OCI-LY7 (cell line): ENCODE results near the gene MT3. TPM values are rescaled to one million over a fixed set of nuclear protein-coding genes. Genes with fewer than 3 reads are reported as not detected.

ENCODE experiments used
- BruUV-seq: library from RNA; stranded (reverse); fragments of 400-500 nt; replicated peaks from 2 replicates; lab custom pipeline; 2021; lab: Mats Ljungman, UMichigan
- CTCF ChIA-PET: fragments of 300-600 bp; sonication (Branson Sonifier 250); formaldehyde crosslinking; loops from one replicate; lab custom pipeline; 2022; ENCODE audit warnings: antibody characterized with exemption; ENCODE audit not compliant: unreplicated experiment; lab: Charles Lee
- POLR2A ChIA-PET: fragments of 300-600 bp; sonication (Branson Sonifier 250); formaldehyde crosslinking; loops from one replicate; lab custom pipeline; 2022; ENCODE audit warnings: antibody characterized with exemption; lab: Charles Lee
- DNase-seq: peaks from one replicate; pipeline ENCODE4 v3.0.0-alpha.2; 2015; ENCODE audit warnings: low spot score
- H2AFZ ChIP-seq: fragments of 200-600 bp; sonication (generic), shearing (Covaris generic); 2 replicates; pipeline ENCODE4 v1.6.1; 2014; ENCODE audit warnings: mild to moderate bottlenecking, antibody characterized with exemption, low read length, moderate library complexity
- H3K27ac ChIP-seq: fragments of 200-600 bp; sonication (generic); 2 replicates; pipeline ENCODE4 v1.5.1; 2014; ENCODE audit warnings: mixed run types, low read depth, mild to moderate bottlenecking, moderate library complexity, low read length, inconsistent platforms; ENCODE audit not compliant: poor library complexity, severe bottlenecking
- H3K36me3 ChIP-seq: fragments of 200-600 bp; sonication (generic); 2 replicates; pipeline ENCODE4 v1.6.1; 2014; ENCODE audit warnings: mild to moderate bottlenecking, antibody characterized with exemption, low read length, moderate library complexity, mixed read lengths; ENCODE audit not compliant: insufficient read depth
- H3K4me1 ChIP-seq: fragments of 200-600 bp; sonication (generic); 2 replicates; pipeline ENCODE4 v1.5.1; 2014; ENCODE audit warnings: mild to moderate bottlenecking, low read length; ENCODE audit not compliant: insufficient read depth, poor library complexity, severe bottlenecking
- H3K4me2 ChIP-seq: fragments of 200-600 bp; sonication (generic); 2 replicates; pipeline ENCODE4 v1.6.1; 2014; ENCODE audit warnings: mild to moderate bottlenecking, low read length
- H3K4me3 ChIP-seq: fragments of 200-600 bp; sonication (generic); 2 replicates; pipeline ENCODE4 v1.5.1; 2014; ENCODE audit warnings: mild to moderate bottlenecking, low read depth, low read length; ENCODE audit not compliant: poor library complexity, severe bottlenecking
- H3K79me2 ChIP-seq: fragments of 200-600 bp; sonication (generic); 2 replicates; pipeline ENCODE4 v1.6.1; 2016; ENCODE audit warnings: low read depth, mild to moderate bottlenecking, low read length, moderate library complexity, mixed read lengths; ENCODE audit not compliant: insufficient read depth
- H3K9me2 ChIP-seq: fragments of 200-600 bp; sonication (generic); 2 replicates; pipeline ENCODE4 v1.6.1; 2016; ENCODE audit warnings: mild to moderate bottlenecking, low read length, mixed read lengths; ENCODE audit not compliant: insufficient read depth
- H3K9me3 ChIP-seq: fragments of 200-600 bp; sonication (generic); 2 replicates; pipeline ENCODE4 v1.6.1; 2014; ENCODE audit warnings: mild to moderate bottlenecking, mixed run types, low read length, mixed read lengths
- H4K20me1 ChIP-seq: fragments of 200-600 bp; sonication (generic); 2 replicates; pipeline ENCODE4 v1.6.1; 2014; ENCODE audit warnings: mild to moderate bottlenecking, antibody characterized with exemption, low read length, moderate library complexity, mixed read lengths; ENCODE audit not compliant: insufficient read depth
- CTCF ChIP-seq: fragments of 200-600 bp; sonication (generic); conservative IDR thresholded peaks from 2 replicates; pipeline ENCODE4 v1.5.1; 2014; ENCODE audit warnings: mild to moderate bottlenecking, antibody characterized with exemption, low read length, moderate library complexity, mixed read lengths
- EZH2phosphoT487 ChIP-seq: fragments of 200-600 bp; sonication (generic); IDR thresholded peaks from 2 replicates; pipeline ENCODE4 v1.6.1; 2018; ENCODE audit warnings: low read depth, borderline replicate concordance, mild to moderate bottlenecking, mixed run types, antibody characterized with exemption, low read length, moderate library complexity, mixed read lengths
- intact Hi-C: fragments of 100-400 bp; cut with micrococcal nuclease; formaldehyde crosslinking; loops from one replicate; pipeline ENCODE4 v1.10.0; 2022; ENCODE audit not compliant: unreplicated experiment
- total RNA-seq, 2 experiments: library from RNA; depleted of rRNA in 1 of 2; stranded (reverse); fragments of >200 nt in 1 of 2; shearing (Covaris generic) in 1 of 2; gene quantifications; 2 replicates each; pipeline ENCODE4 v1.2.3, GENCODE V29; 2014 to 2022

Gene MT3
- total RNA-seq, 2 experiments from 2014 or later, result not detected

GRCh38 chr16:56604966-56605365 is 15.6 kb downstream of the MT3 start:
- CTCF ChIA-PET, result interaction anchor here (1.0 to 1.4 kb wide), 2 partner anchors 25 to 97 kb away, joined by 3 to 5 read pairs; no protein-coding TSS in a partner anchor
- Histone ChIP-seq H3K4me3 (no peak overlapping the region), H3K4me1 (peaks cover 33% of the 10 kb centered on the region), H3K27ac (no peak overlapping the region), H3K9me3 (no peaks in the 10 kb centered on the region), H3K9me2 (no peaks in the 10 kb centered on the region), H3K4me2 (no peak overlapping the region), H4K20me1 (no peaks in the 10 kb centered on the region), H3K36me3 (no peaks in the 10 kb centered on the region), H2AFZ (no peak overlapping the region), H3K79me2 (no peaks in the 10 kb centered on the region)
- intact Hi-C loops, result no loop called here
- no TSS peak for BruUV-seq
- POLR2A ChIA-PET, result interaction anchor here (0.6 to 1.1 kb wide), 2 partner anchors 21 to 79 kb away, joined by 3 to 5 read pairs; no protein-coding TSS in a partner anchor
- DNase-seq, result no peak
- TF ChIP-seq CTCF (no peak), EZH2phosphoT487 (no peak)

GRCh38 chr16:56605475-56605874 is 16.1 kb downstream of the MT3 start:
- ChIA-PET CTCF (interaction anchor here (0.6 to 1.4 kb wide), 3 partner anchors 25 to 96 kb away, joined by 3 to 5 read pairs (median 3); no protein-coding TSS in a partner anchor), POLR2A (interaction anchor here (0.6 to 1.1 kb wide), 3 partner anchors 21 to 78 kb away, joined by 3 to 5 read pairs (median 3); no protein-coding TSS in a partner anchor)
- no peak for TF ChIP-seq EZH2phosphoT487
- no peak for TF ChIP-seq CTCF
- Histone ChIP-seq H3K36me3 (no peaks in the 10 kb centered on the region), H3K4me1 (peaks cover 39% of the 10 kb centered on the region), H3K4me2 (peak overlapping the region; percentile 32), H2AFZ (no peak overlapping the region; the same call in 1 of the 2 replicates), H3K9me3 (no peaks in the 10 kb centered on the region), H3K27ac (no peak overlapping the region), H3K9me2 (no peaks in the 10 kb centered on the region), H3K4me3 (no peak overlapping the region), H4K20me1 (no peaks in the 10 kb centered on the region), H3K79me2 (no peaks in the 10 kb centered on the region)
- DNase-seq, result no peak
- intact Hi-C loops, result no loop called here
- BruUV-seq, result no TSS peak

- no peak overlapping the region for H3K4me2 ChIP-seq
- CTCF ChIA-PET, result interaction anchor here (0.6 to 1.0 kb wide), 2 partner anchors 24 to 30 kb away, joined by 3 to 5 read pairs; no protein-coding TSS in a partner anchor
- intact Hi-C loops, result no loop called here
- no peak overlapping the region; the same call in 1 of the 2 replicates for H2AFZ ChIP-seq
- POLR2A ChIA-PET, result interaction anchor here (0.7 kb wide), 1 partner anchor 34 kb away, joined by 3 read pairs; no protein-coding TSS in a partner anchor
- H3K9me3 ChIP-seq, result no peaks in the 10 kb centered on the region
- no peak for TF ChIP-seq CTCF
- no peak for TF ChIP-seq EZH2phosphoT487
- H4K20me1 ChIP-seq, result no peaks in the 10 kb centered on the region
- no peaks in the 10 kb centered on the region for H3K9me2 ChIP-seq
- no peaks in the 10 kb centered on the region for H3K79me2 ChIP-seq
- no peaks in the 10 kb centered on the region for H3K36me3 ChIP-seq
- no TSS peak for BruUV-seq
- H3K4me1 ChIP-seq, result peaks cover 45% of the 10 kb centered on the region
- H3K4me3 ChIP-seq, result no peak overlapping the region
- no peak overlapping the region for H3K27ac ChIP-seq
- no peak for DNase-seq
Observed at GRCh38 chr16:56606071-56606475, 16.7 kb downstream of the MT3 start.
